Measurements from ENCODE around the gene ITPA. TPM values are rescaled to one million over a fixed set of nuclear protein-coding genes. Genes with fewer than 3 reads are reported as not detected.

The ITPA gene
- total RNA-seq, 1 donor from 2014 or later, result 43.4 TPM

DNA sequence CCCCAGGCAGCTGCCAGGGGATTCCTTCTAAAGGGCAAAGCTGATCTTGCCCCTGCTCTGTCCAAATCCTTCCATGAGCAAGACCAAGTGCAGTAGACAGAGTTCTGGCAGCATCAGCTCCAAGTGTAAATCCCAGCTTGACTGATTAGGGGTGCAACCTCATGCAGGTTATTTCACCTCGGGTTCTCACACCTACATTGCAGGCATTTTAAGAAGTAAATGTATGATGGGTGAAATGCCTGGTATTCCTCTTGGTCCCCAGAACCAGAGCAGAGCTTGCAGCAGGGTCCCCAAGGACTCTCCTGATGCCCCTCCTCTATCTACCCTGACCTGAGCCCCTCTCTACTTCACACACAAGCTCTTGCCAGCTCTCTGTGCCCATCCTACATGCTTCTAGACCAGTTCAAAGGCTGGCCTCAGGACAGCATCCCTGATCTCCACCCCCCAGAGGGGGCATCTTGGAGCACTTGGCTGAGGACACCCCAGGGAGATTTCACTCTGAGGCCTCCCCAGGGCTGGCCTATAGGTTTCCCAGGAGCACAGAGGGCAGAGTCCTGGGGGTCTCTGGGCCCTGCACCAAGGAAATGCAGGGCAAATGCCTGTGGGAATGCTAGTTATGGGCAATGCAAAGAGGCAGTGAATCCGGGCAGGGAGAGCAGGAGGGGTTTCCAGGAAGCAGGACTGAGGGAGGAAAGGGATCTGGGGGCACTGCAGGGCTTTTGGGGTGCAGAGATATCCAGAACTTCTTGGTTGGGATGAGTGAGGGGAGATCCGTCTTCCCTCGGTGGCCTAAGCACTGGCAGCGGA lies 37.0 kb upstream of the ITPA start:
- no peak for DNase-seq

DNA sequence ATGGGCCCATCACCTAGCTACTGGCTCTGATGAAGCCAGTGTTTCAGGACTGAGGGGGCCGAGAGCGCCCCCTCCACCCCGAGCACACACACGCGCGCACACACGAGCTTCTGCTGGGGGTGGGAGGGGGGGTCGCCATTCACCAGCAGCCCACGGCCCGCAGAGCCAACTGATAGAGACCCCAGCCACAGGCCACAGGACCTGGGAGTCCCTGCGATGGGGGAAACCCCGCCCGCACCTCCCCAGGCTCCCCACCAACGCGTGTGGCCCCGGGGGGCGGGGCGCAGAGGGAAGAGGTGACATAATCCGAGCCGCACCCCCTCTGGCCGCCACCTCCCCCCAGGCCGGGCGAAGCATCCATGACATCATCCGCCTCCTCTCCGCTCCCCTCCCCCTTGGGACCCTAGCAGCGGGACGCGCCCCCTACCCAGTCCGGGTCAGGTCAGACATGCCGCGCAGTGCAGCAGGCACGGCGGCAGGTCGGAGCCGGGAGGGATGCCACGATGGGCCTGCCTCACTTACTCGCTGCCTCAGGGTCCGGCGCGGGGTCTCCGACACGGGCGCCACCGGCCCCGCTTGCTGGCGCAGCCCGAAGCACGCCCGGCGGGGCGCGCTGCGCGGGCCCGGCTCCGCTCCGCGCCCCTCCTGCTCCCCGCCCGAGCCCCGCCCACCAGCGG lies 36.2 kb upstream of the ITPA start, which contains the start of gene LZTS3:
TSS of gene LZTS3 (minus strand) at position 617 of the 677 bp plus-strand sequence. CDS start 6,386 bp downstream, outside the sequence.
- ATAC-seq (peak; percentile 67), DNase-seq (peak; percentile 88)
- intact Hi-C loops (cut with DNase I), result no loop called here
- peak within 1 kb of the TSS; percentile 92 for H3K4me3 ChIP-seq
- H3K36me3 ChIP-seq, result no peaks in the 10 kb centered on the region
- peak; percentile 7 for TF ChIP-seq CTCF (IDR thresholded peaks at IDR 0.05)
- H3K4me1 ChIP-seq, result peaks cover 6% of the 10 kb centered on the region
- H3K27ac ChIP-seq, result peak within 1 kb of the TSS; percentile 85
- H3K9me3 ChIP-seq, result no peaks in the 10 kb centered on the region
- H3K27me3 ChIP-seq, result no peaks in the 10 kb centered on the region

More for the DNA sequence above, 37.0 kb upstream of the ITPA start:
- Histone ChIP-seq H3K27ac (no peak overlapping the region), H3K27me3 (no peaks in the 10 kb centered on the region), H3K4me3 (peak overlapping the region; percentile 92), H3K9me3 (no peaks in the 10 kb centered on the region), H3K36me3 (no peaks in the 10 kb centered on the region), H3K4me1 (peaks cover 6% of the 10 kb centered on the region)
- TF ChIP-seq CTCF (IDR thresholded peaks at IDR 0.05), result no peak
- ATAC-seq, result no peak
- intact Hi-C loops (cut with DNase I), result no loop called here

GRCh38 chr20:3173610-3174441 lies 35.5 kb upstream of the ITPA start:
- Histone ChIP-seq H3K4me1 (peaks cover 6% of the 10 kb centered on the region), H3K4me3 (peak overlapping the region; percentile 92), H3K36me3 (no peaks in the 10 kb centered on the region), H3K27me3 (no peaks in the 10 kb centered on the region), H3K27ac (peak overlapping the region; percentile 85), H3K9me3 (no peaks in the 10 kb centered on the region)
- peak; percentile 29 for TF ChIP-seq CTCF (IDR thresholded peaks at IDR 0.05)
- intact Hi-C loops (cut with DNase I), result no loop called here
- ATAC-seq, result peak; percentile 97
- DNase-seq, result peak; percentile 96

DNA sequence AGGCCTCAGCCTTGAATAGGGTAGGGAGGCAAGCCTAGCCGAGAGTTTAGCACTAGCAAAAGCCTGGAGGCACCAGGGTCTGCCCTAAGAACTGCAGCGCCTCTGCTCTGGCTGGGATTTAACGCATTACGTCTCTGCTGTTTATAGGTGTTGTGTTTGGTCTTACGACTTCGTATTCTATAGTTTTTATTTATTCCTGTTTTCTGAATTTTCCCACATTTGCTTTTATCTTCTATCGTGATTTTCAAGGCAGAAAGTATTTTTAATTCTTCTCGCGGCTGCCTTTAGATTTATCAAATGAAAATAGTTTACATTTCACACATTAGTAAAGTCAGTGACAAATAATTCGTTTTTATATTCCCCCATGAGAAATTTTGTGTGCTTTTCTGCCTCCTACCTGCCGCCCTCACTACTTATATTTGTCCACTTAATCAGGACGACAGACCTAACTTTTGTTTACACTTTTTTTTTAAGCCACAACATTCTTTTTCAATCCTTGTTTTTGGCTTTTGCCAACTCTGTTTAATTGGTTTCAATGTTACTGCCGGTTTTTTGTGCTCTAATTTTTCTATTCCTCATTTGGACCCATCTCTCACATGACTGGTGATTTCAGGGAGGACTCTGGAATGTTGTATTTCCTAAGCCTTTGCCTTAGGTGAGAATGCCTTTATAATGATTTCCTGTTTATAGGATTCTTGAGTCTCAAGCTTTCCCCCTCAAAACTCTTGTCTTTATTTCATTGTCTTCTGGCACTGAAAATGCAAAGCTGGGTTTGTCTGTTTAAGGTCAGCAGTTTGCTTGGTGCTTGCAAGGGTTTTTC lies 34.6 kb upstream of the ITPA start:
- Histone ChIP-seq H3K27me3 (no peaks in the 10 kb centered on the region), H3K36me3 (no peaks in the 10 kb centered on the region), H3K4me3 (peak overlapping the region; percentile 92), H3K27ac (peak overlapping the region; percentile 85), H3K4me1 (peaks cover 6% of the 10 kb centered on the region), H3K9me3 (no peaks in the 10 kb centered on the region)
- intact Hi-C loops (cut with DNase I), result no loop called here
- ATAC-seq (no peak), DNase-seq (no peak)
- no peak for TF ChIP-seq CTCF (IDR thresholded peaks at IDR 0.05)

DNA sequence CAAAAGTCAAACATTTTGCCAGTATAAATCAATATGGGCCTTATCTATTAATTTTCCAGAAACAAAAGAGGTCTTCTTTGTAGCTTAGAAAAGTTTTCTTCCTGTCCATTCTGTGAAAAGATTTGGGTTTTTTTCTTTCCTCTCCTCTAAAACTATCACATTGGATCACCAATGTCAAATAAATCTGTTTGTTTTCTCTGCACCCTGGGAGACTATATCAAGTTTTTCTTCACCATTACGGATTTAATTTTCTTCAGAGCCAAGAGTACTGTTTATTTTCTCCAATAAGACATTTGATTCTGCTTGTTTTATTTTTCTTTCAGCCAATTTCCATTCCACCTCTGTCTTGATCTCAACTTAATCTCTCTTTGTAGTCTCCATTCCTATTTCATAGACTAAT lies 34.0 kb upstream of the ITPA start:
- ATAC-seq (no peak), DNase-seq (no peak)
- no peak overlapping the region for H3K27ac ChIP-seq
- no peaks in the 10 kb centered on the region for H3K9me3 ChIP-seq
- intact Hi-C loops (cut with DNase I), result no loop called here
- no peaks in the 10 kb centered on the region for H3K27me3 ChIP-seq
- no peak for TF ChIP-seq CTCF (IDR thresholded peaks at IDR 0.05)
- peak overlapping the region; percentile 92 for H3K4me3 ChIP-seq
- H3K4me1 ChIP-seq, result peaks cover 6% of the 10 kb centered on the region
- H3K36me3 ChIP-seq, result no peaks in the 10 kb centered on the region

Measured in upper lobe of right lung (tissue), 1 donor.